Measurements from ENCODE around the gene SHC4. TPM values are rescaled to one million over a fixed set of nuclear protein-coding genes. Genes with fewer than 3 reads are reported as not detected.
A peak's percentile ranks its signal among the peaks of the same experiment; 100 is the strongest.

Gene SHC4
- total and polyA plus RNA-seq, 2 of the 13 experiments (the other 11 are each of a cell fraction or from before 2014, with no cell fraction given), result 0.04 TPM; not detected in 1

DNA sequence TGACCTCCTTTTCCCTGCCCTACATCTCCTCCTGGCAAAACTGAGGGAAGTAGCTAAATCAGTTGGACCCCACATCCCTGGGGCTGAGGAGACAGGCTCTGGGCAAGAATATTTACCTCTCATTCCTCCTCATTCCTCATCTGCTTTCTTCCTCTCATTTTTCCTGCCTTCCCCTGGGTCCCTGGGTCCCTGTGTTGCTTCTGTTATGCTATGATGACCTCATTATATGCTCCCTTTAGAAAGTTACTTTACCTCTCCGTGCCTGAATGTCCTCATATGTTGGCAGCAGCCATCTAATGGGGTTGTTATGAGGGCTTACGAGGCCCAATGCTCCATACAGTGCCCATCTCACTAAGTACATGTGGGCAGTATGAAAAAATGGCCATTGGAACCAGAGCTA is 1.2 kb upstream of the SHC4 start:
- Histone ChIP-seq H3K4me1 (ENCODE audit: insufficient read depth, low read length) (peaks cover 17% of the 10 kb centered on the region; the same call in 1 of the 2 replicates), H3K4me2 (ENCODE audit: low read depth, low read length) (no peak overlapping the region), H3K27me3 (ENCODE audit: control insufficient read depth in 1 of 2, insufficient read depth in 2 of 2, low read length in 2 of 2) (peaks cover 3 to 53% of the 10 kb centered on the region in 2 experiments; a peak in 3 of 5 replicates), H2AFZ (ENCODE audit: low read length) (no peak overlapping the region), H3K36me3 (replicated peaks in 1 of 2; ENCODE audit: control insufficient read depth in 1 of 2, insufficient read depth in 2 of 2, low read length in 2 of 2) (no peaks in the 10 kb centered on the region), H3K27ac (ENCODE audit: extremely low read length, insufficient read depth, low read length) (no peak overlapping the region), H3K9me3 (ENCODE audit: low read length) (no peaks in the 10 kb centered on the region), H3K4me3 (replicated peaks in 1 of 3; ENCODE audit: insufficient read depth in 1 of 3, low read depth in 2 of 3, low read length in 3 of 3) (no peak overlapping the region), H4K20me1 (ENCODE audit: insufficient read depth, low read length) (no peaks in the 10 kb centered on the region), H3K9ac (ENCODE audit: insufficient read depth, low read depth, low read length) (no peak overlapping the region), H3K79me2 (ENCODE audit: insufficient read depth, low read length) (no peaks in the 10 kb centered on the region)
- CTCF ChIA-PET (ENCODE audit: low intra/inter-chr PET ratio, low total read pairs), result no interaction called here
- intact Hi-C loops (cut with micrococcal nuclease; ENCODE audit: unreplicated experiment) (no loop called here), in situ Hi-C loops (cut with HindIII; ENCODE audit: extremely low pct_ligation_motif_present, low pct_unique_long_range_greater_than_20kb) (loop anchor here (5.0 kb wide), 1 partner anchor 103 kb away; no protein-coding TSS in a partner anchor)
- POLR2A ChIA-PET, result interaction anchor here (1.2 kb wide), 1 partner anchor 11 kb away, joined by 4 read pairs; no protein-coding TSS in a partner anchor
- FAIRE-seq (no peak), ATAC-seq (no peak), DNase-seq (ENCODE audit: low spot score) (no peak)
- TF ChIP-seq ZNF768 (CRISPR knock-in tag; IDR thresholded peaks at IDR 0.05) (no peak), ATF7 (IDR thresholded peaks at IDR 0.05) (peak; percentile 58), ATF7 (CRISPR knock-in tag; IDR thresholded peaks at IDR 0.05) (no peak)
- no TSS peak for BruUV-seq (replicated peaks)
- 24% methylated on average over 2 of the region's 2 CpGs for WGBS (ENCODE audit: low lambda C conversion rate)

DNA sequence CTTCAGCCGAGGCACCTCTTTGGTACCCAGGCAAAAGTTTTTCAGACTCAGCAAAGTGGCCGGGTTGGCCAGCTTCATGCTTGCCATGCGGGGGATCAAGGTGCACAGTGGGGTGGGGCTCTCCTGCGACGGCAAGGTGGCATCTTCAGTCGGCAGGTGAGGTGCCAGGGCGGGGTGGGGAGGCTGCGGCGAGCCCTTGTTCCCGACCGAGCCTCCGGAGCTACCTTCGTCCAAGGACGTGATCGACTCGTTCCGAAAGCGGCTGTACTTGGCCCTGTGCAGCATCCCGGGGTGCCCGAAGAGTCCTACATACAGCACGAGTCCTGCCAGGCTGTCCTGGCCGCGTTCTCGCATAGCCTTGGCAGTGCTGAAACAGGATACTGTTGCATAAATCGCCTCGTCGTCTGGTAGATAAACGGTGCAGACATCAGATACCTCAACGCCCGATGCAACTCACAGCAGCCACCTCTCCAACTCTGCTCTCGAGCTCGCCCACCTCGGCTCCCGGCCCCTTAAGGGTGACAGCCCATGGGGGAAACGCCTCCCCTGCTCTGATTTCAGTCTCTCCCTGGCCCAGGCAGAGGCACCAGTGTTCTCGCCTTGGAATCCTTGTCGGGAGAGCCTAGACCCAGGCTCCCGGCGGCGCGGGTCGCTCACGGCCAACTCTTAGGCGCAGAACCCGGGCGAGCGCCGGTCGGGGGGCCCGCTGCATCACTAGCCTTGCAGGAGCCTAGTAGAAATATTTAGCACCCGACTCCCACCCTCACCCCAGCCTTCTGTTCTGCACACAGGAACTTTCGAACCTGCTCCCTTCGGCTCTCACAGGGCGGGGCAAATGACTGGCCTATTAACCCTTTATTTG is 826 bp downstream of the SHC4 start:
- in situ Hi-C loops (cut with HindIII; ENCODE audit: extremely low pct_ligation_motif_present, low pct_unique_long_range_greater_than_20kb), result loop anchor here (5.0 kb wide), 1 partner anchor 101 kb away; no protein-coding TSS in a partner anchor
- no peak overlapping the region for H3K27ac ChIP-seq (ENCODE audit: extremely low read length, insufficient read depth, low read length)
- no peak for FAIRE-seq
- TF ChIP-seq PCBP1 (IDR thresholded peaks at IDR 0.05; ENCODE audit: borderline replicate concordance, low read depth, low read length) (no peak), HNRNPL (IDR thresholded peaks at IDR 0.05; ENCODE audit: low read depth, low read length) (0 out of 2 replicates have a peak, but pooled peaks have one; percentile 29), ZNF652 (CRISPR knock-in tag; IDR thresholded peaks at IDR 0.05; ENCODE audit: borderline replicate concordance, low read depth) (peak; percentile 73; the same call in 1 of the 2 replicates), HCFC1 (IDR thresholded peaks at IDR 0.05; ENCODE audit: low read depth, low read length) (no peak), ATM (IDR thresholded peaks at IDR 0.05; ENCODE audit: borderline replicate concordance) (no peak), POLR2AphosphoS2 (IDR thresholded peaks at IDR 0.05; ENCODE audit: low read depth, low read length) (no peak), NBN (conservative IDR thresholded peaks at IDR 0.05) (no peak), ZSCAN25 (CRISPR knock-in tag; IDR thresholded peaks at IDR 0.05) (no peak)
- TF ChIP-seq, protein P1, sequence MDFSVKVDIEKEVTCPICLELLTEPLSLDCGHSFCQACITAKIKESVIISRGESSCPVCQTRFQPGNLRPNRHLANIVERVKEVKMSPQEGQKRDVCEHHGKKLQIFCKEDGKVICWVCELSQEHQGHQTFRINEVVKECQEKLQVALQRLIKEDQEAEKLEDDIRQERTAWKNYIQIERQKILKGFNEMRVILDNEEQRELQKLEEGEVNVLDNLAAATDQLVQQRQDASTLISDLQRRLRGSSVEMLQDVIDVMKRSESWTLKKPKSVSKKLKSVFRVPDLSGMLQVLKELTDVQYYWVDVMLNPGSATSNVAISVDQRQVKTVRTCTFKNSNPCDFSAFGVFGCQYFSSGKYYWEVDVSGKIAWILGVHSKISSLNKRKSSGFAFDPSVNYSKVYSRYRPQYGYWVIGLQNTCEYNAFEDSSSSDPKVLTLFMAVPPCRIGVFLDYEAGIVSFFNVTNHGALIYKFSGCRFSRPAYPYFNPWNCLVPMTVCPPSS (IDR thresholded peaks at IDR 0.05), result no peak
- TF ChIP-seq, protein P2, sequence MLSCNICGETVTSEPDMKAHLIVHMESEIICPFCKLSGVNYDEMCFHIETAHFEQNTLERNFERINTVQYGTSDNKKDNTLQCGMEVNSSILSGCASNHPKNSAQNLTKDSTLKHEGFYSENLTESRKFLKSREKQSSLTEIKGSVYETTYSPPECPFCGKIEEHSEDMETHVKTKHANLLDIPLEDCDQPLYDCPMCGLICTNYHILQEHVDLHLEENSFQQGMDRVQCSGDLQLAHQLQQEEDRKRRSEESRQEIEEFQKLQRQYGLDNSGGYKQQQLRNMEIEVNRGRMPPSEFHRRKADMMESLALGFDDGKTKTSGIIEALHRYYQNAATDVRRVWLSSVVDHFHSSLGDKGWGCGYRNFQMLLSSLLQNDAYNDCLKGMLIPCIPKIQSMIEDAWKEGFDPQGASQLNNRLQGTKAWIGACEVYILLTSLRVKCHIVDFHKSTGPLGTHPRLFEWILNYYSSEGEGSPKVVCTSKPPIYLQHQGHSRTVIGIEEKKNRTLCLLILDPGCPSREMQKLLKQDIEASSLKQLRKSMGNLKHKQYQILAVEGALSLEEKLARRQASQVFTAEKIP (CRISPR knock-in tag; IDR thresholded peaks at IDR 0.05; ENCODE audit: borderline replicate concordance), result no peak

More for the DNA sequence above, 826 bp downstream of the SHC4 start:
- 3% methylated on average over 10 of the region's 54 CpGs for WGBS (ENCODE audit: low lambda C conversion rate)
- Histone ChIP-seq H3K4me3 (replicated peaks in 1 of 3; ENCODE audit: insufficient read depth in 1 of 3, low read depth in 2 of 3, low read length in 3 of 3) (peak overlapping the region in 2 of 3 experiments; percentile 29 to 65; a peak in 4 of 6 replicates), H3K9me3 (ENCODE audit: low read length) (no peaks in the 10 kb centered on the region), H3K27me3 (ENCODE audit: control insufficient read depth in 1 of 2, insufficient read depth in 2 of 2, low read length in 2 of 2) (peaks cover 3 to 53% of the 10 kb centered on the region in 2 experiments; a peak in 3 of 5 replicates), H3K4me2 (ENCODE audit: low read depth, low read length) (peak overlapping the region; percentile 76), H3K79me2 (ENCODE audit: insufficient read depth, low read length) (no peaks in the 10 kb centered on the region), H2AFZ (ENCODE audit: low read length) (no peak overlapping the region), H3K9ac (ENCODE audit: insufficient read depth, low read depth, low read length) (0 out of 2 replicates have a peak overlapping the region, but pooled peaks have one; percentile 2), H3K36me3 (replicated peaks in 1 of 2; ENCODE audit: control insufficient read depth in 1 of 2, insufficient read depth in 2 of 2, low read length in 2 of 2) (no peaks in the 10 kb centered on the region), H4K20me1 (ENCODE audit: insufficient read depth, low read length) (no peaks in the 10 kb centered on the region), H3K4me1 (ENCODE audit: insufficient read depth, low read length) (peaks cover 17% of the 10 kb centered on the region; the same call in 1 of the 2 replicates)
- CTCF ChIA-PET (ENCODE audit: low intra/inter-chr PET ratio, low total read pairs), result no interaction called here
- intact Hi-C loops (cut with micrococcal nuclease; ENCODE audit: unreplicated experiment), result no loop called here
- no TSS peak for BruUV-seq (replicated peaks)
- POLR2A ChIA-PET, result no interaction called here
- ATAC-seq (peak; percentile 77), DNase-seq (ENCODE audit: low spot score) (no peak)
